Measurements from ENCODE around the gene OR56B4. TPM values are rescaled to one million over a fixed set of nuclear protein-coding genes. Genes with fewer than 3 reads are reported as not detected.
"Not testable (repeated sequence)": the region's sequence is repeated elsewhere in the genome, so short reads cannot be mapped to it uniquely, and the experiment has no call there.

The OR56B4 gene
- total RNA-seq, 1 experiment from 2014 or later = not detected

- H3K4me3 ChIP-seq = no peak overlapping the region
- DNase-seq = no peak
- BruUV-seq (replicated peaks) = no TSS peak
- H3K9me2 ChIP-seq (ENCODE audit: insufficient read depth) = no peaks in the 10 kb centered on the region
- H2AFZ ChIP-seq = no peak overlapping the region
- no peaks in the 10 kb centered on the region for H3K79me2 ChIP-seq (ENCODE audit: low read depth)
- H3K36me3 ChIP-seq (ENCODE audit: low read depth) = no peaks in the 10 kb centered on the region
- H3K9me3 ChIP-seq (ENCODE audit: insufficient read depth, low read depth) = no peaks in the 10 kb centered on the region
- ChIA-PET CTCF (no interaction called here), POLR2A (ENCODE audit: unreplicated experiment) (no interaction called here)
- 0 out of 2 replicates have a peak, but pooled peaks cover 2% of the 10 kb centered on the region for H3K27me3 ChIP-seq (ENCODE audit: insufficient read depth, low read depth)
- no peaks in the 10 kb centered on the region for H4K20me1 ChIP-seq (ENCODE audit: insufficient read depth)
- H3K27ac ChIP-seq = no peak overlapping the region
- H3K4me1 ChIP-seq (replicated peaks; ENCODE audit: insufficient read depth) = no peaks in the 10 kb centered on the region
- H3K4me2 ChIP-seq = no peak overlapping the region
- TF ChIP-seq CTCF (conservative IDR thresholded peaks at IDR 0.05) (no peak), EZH2 (IDR thresholded peaks at IDR 0.05; ENCODE audit: low read depth) (no peak)
- intact Hi-C loops (cut with micrococcal nuclease; ENCODE audit: unreplicated experiment) = no loop called here
- H3F3A ChIP-seq (ENCODE audit: insufficient read depth, low read depth) = no peaks in the 10 kb centered on the region
These were observed 24.9 kb downstream of the OR56B4 start for GRCh38 chr11:6132431-6132830.

GRCh38 chr11:6135936-6136335, 28.5 kb downstream of the OR56B4 start:
- intact Hi-C loops (cut with micrococcal nuclease; ENCODE audit: unreplicated experiment); H3K79me2 ChIP-seq (ENCODE audit: low read depth): not testable (repeated sequence)

GRCh38 chr11:6142936-6143335, 35.5 kb downstream of the OR56B4 start:
- CTCF ChIA-PET = no interaction called here
- H3K4me2 ChIP-seq = no peak overlapping the region
- POLR2A ChIA-PET (ENCODE audit: unreplicated experiment) = no interaction called here
- no peak overlapping the region for H2AFZ ChIP-seq
- no peaks in the 10 kb centered on the region for H3K27me3 ChIP-seq (ENCODE audit: insufficient read depth, low read depth)
- no peak overlapping the region for H3K4me3 ChIP-seq
- intact Hi-C loops (cut with micrococcal nuclease; ENCODE audit: unreplicated experiment) = no loop called here
- H3K36me3 ChIP-seq (ENCODE audit: low read depth) = no peaks in the 10 kb centered on the region
- no peak for DNase-seq
- H4K20me1 ChIP-seq (ENCODE audit: insufficient read depth) = no peaks in the 10 kb centered on the region
- H3F3A ChIP-seq (ENCODE audit: insufficient read depth, low read depth) = no peaks in the 10 kb centered on the region
- BruUV-seq (replicated peaks) = no TSS peak
- H3K9me2 ChIP-seq (ENCODE audit: insufficient read depth) = no peaks in the 10 kb centered on the region
- H3K9me3 ChIP-seq (ENCODE audit: insufficient read depth, low read depth) = no peaks in the 10 kb centered on the region
- no peaks in the 10 kb centered on the region for H3K4me1 ChIP-seq (replicated peaks; ENCODE audit: insufficient read depth)
- TF ChIP-seq EZH2 (IDR thresholded peaks at IDR 0.05; ENCODE audit: low read depth) (no peak), CTCF (conservative IDR thresholded peaks at IDR 0.05) (no peak)
- H3K27ac ChIP-seq = no peak overlapping the region
- H3K79me2 ChIP-seq (ENCODE audit: low read depth) = no peaks in the 10 kb centered on the region

More at GRCh38 chr11:6135936-6136335, 28.5 kb downstream of the OR56B4 start:
- POLR2A ChIA-PET (ENCODE audit: unreplicated experiment); H3K9me3 ChIP-seq (ENCODE audit: insufficient read depth, low read depth); H3K4me2 ChIP-seq; H2AFZ ChIP-seq; H3K27me3 ChIP-seq (ENCODE audit: insufficient read depth, low read depth); CTCF ChIA-PET; H3K9me2 ChIP-seq (ENCODE audit: insufficient read depth); H3K36me3 ChIP-seq (ENCODE audit: low read depth); BruUV-seq (replicated peaks); H3K27ac ChIP-seq; H3K4me3 ChIP-seq; DNase-seq; H4K20me1 ChIP-seq (ENCODE audit: insufficient read depth); H3K4me1 ChIP-seq (replicated peaks; ENCODE audit: insufficient read depth); H3F3A ChIP-seq (ENCODE audit: insufficient read depth, low read depth): not testable (repeated sequence)

- H3K9me2 ChIP-seq (ENCODE audit: insufficient read depth); POLR2A ChIA-PET (ENCODE audit: unreplicated experiment); H3K9me3 ChIP-seq (ENCODE audit: insufficient read depth, low read depth); H3F3A ChIP-seq (ENCODE audit: insufficient read depth, low read depth); H3K27me3 ChIP-seq (ENCODE audit: insufficient read depth, low read depth); intact Hi-C loops (cut with micrococcal nuclease; ENCODE audit: unreplicated experiment); H3K79me2 ChIP-seq (ENCODE audit: low read depth); H3K27ac ChIP-seq; H4K20me1 ChIP-seq (ENCODE audit: insufficient read depth); H3K4me2 ChIP-seq; CTCF ChIA-PET; H2AFZ ChIP-seq; H3K4me1 ChIP-seq (replicated peaks; ENCODE audit: insufficient read depth); BruUV-seq (replicated peaks); H3K36me3 ChIP-seq (ENCODE audit: low read depth); DNase-seq; H3K4me3 ChIP-seq: not testable (repeated sequence)
These were observed 36.3 kb downstream of the OR56B4 start for GRCh38 chr11:6143737-6144136.
